Fibroblast of villous mesenchyme (primary cell): ENCODE results near the gene FAM149A. TPM values are rescaled to one million over a fixed set of nuclear protein-coding genes. Genes with fewer than 3 reads are reported as not detected.

Experiments
- DNase-seq: peaks from one replicate; pipeline ENCODE4 v3.0.0-alpha.2; 2010; ENCODE audit warnings: low read depth
- H3K4me3 ChIP-seq: 2 replicates; pipeline ENCODE4 v1.5.1; 2011; ENCODE audit warnings: low read depth, mild to moderate bottlenecking, low read length
- CTCF ChIP-seq: IDR thresholded peaks from 2 replicates; pipeline ENCODE4 v1.5.1; 2012; ENCODE audit warnings: low read depth, mild to moderate bottlenecking, low read length; ENCODE audit not compliant: insufficient read depth
- total RNA-seq: library from RNA; depleted of rRNA; stranded (reverse); fragments of >200 nt; gene quantifications from 2 replicates; pipeline ENCODE4 v1.2.3, GENCODE V29; 2012

The FAM149A gene
- total RNA-seq, 1 donor, result 0.43 TPM

- H3K4me3 ChIP-seq, result no peak overlapping the region
- DNase-seq, result no peak
- no peak for TF ChIP-seq CTCF
Observed at GRCh38 chr4:186118582-186118981, 14.1 kb downstream of the FAM149A start.

- no peak for TF ChIP-seq CTCF
- no peak for DNase-seq
- no peak overlapping the region for H3K4me3 ChIP-seq
Observed at GRCh38 chr4:186121057-186121456, 16.6 kb downstream of the FAM149A start.

GRCh38 chr4:186128842-186129241, 24.3 kb downstream of the FAM149A start:
- no peak for TF ChIP-seq CTCF
- no peak overlapping the region for H3K4me3 ChIP-seq
- DNase-seq, result no peak

- TF ChIP-seq CTCF, result no peak
- H3K4me3 ChIP-seq, result no peak overlapping the region
- DNase-seq, result no peak
Observed at GRCh38 chr4:186131935-186132334, 27.4 kb downstream of the FAM149A start.

- peak; percentile 18 for TF ChIP-seq CTCF
- no peak for DNase-seq
Observed at GRCh38 chr4:186132577-186133242, 28.2 kb downstream of the FAM149A start.

GRCh38 chr4:186134257-186134656, 29.8 kb downstream of the FAM149A start:
- TF ChIP-seq CTCF, result no peak
- no peak for DNase-seq

More at GRCh38 chr4:186132577-186133242, 28.2 kb downstream of the FAM149A start:
- H3K4me3 ChIP-seq, result no peak overlapping the region

DNA sequence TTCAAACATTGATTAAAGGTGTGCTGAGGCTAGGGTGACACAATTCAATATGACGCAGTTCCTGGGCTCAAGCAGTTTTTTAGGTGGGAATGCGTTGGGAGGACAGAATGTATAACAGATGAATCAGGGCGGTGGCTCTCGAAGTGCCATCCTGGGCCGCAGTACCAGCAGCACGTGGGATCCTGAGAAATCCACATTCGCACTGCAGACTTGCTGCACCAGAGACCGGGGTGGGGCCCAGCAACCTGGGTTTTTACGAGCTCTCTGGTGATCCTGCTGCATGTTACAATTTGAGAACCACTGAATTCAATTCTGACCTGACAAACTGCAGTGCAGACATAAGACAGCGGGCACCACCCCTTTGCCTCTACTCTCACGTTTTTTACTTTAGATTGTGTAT, 30.4 kb downstream of the FAM149A start:
- no peak for TF ChIP-seq CTCF
- DNase-seq, result no peak
- H3K4me3 ChIP-seq, result no peak overlapping the region

More at GRCh38 chr4:186134257-186134656, 29.8 kb downstream of the FAM149A start:
- H3K4me3 ChIP-seq, result no peak overlapping the region
